IMR-90 (cell line): Measurements from ENCODE around the gene BCAR1. TPM values are rescaled to one million over a fixed set of nuclear protein-coding genes. Genes with fewer than 3 reads are reported as not detected.

Source experiments
- ATAC-seq: fragments of 200-7000 bp; cut with Tn5 transposase; 2 replicates; pipeline ENCODE4 v1.9.1; 2020; ENCODE audit warnings: low read depth, mild to moderate bottlenecking, moderate library complexity
- BruUV-seq: library from RNA; stranded (reverse); fragments of 400-500 nt; replicated peaks from 2 replicates; lab custom pipeline; 2021; lab: Mats Ljungman, UMichigan
- CTCF ChIA-PET: fragments of 300-600 bp; formaldehyde crosslinking; extraction: SDS; loops from one replicate; lab custom pipeline; 2021; ENCODE audit warnings: antibody characterized with exemption; lab: Yijun Ruan, JAX
- POLR2A ChIA-PET: fragments of 300-600 bp; sonication (Branson Sonifier 250); formaldehyde crosslinking; loops from one replicate; lab custom pipeline; 2022; ENCODE audit warnings: antibody characterized with exemption; ENCODE audit not compliant: unreplicated experiment; lab: Charles Lee
- DNase-seq: peaks from one replicate; pipeline ENCODE4 v3.0.0; 2013
- H2AFZ ChIP-seq: replicated peaks from 2 replicates; pipeline ENCODE3; 2013; ENCODE audit warnings: low read length, mild to moderate bottlenecking; ENCODE audit not compliant: poor library complexity
- H2AK5ac ChIP-seq: 2 replicates; pipeline ENCODE4 v1.6.1; 2013; ENCODE audit warnings: low read depth, low read length, inconsistent platforms
- H2AK9ac ChIP-seq: replicated peaks from 2 replicates; pipeline ENCODE3; 2013; ENCODE audit warnings: mild to moderate bottlenecking, low read depth, low read length, moderate library complexity; ENCODE audit not compliant: poor library complexity
- H2BK120ac ChIP-seq: 2 replicates; pipeline ENCODE4 v1.6.1; 2013; ENCODE audit warnings: low read depth, low read length, inconsistent platforms
- H2BK15ac ChIP-seq: 3 replicates; pipeline ENCODE4 v1.6.1; 2013; ENCODE audit warnings: low read depth, low read length, inconsistent platforms
- H2BK20ac ChIP-seq: 2 replicates; pipeline ENCODE4 v1.6.1; 2013; ENCODE audit warnings: low read depth, mild to moderate bottlenecking, inconsistent platforms, low read length, moderate library complexity
- H2BK5ac ChIP-seq: 2 replicates; pipeline ENCODE4 v1.6.1; 2013; ENCODE audit warnings: mild to moderate bottlenecking, low read depth, low read length, inconsistent platforms; ENCODE audit not compliant: poor library complexity, severe bottlenecking
- H3K14ac ChIP-seq: replicated peaks from 2 replicates; pipeline ENCODE4 v1.6.1; 2013; ENCODE audit warnings: low read depth, low read length, inconsistent platforms
- H3K18ac ChIP-seq: 2 replicates; pipeline ENCODE4 v1.6.1; 2013; ENCODE audit warnings: low read depth, low read length, control low read depth
- H3K23ac ChIP-seq: 2 replicates; pipeline ENCODE4 v1.6.1; 2013; ENCODE audit warnings: low read depth, low read length, inconsistent platforms
- H3K27ac ChIP-seq: 2 replicates; pipeline ENCODE4 v1.5.1; 2013; ENCODE audit warnings: mild to moderate bottlenecking, control low read depth, low read length; ENCODE audit not compliant: insufficient read depth
- H3K27me3 ChIP-seq: 2 replicates; pipeline ENCODE4 v1.6.1; 2013; ENCODE audit warnings: low read length; ENCODE audit not compliant: control insufficient read depth, insufficient read depth
- H3K36me3 ChIP-seq: 2 replicates; pipeline ENCODE4 v1.6.1; 2013; ENCODE audit warnings: low read length, mixed read lengths; ENCODE audit not compliant: control insufficient read depth, insufficient read depth
- H3K4ac ChIP-seq: 2 replicates; pipeline ENCODE4 v1.6.1; 2013; ENCODE audit warnings: low read depth, low read length, inconsistent platforms
- H3K4me1 ChIP-seq: 2 replicates; pipeline ENCODE4 v1.6.1; 2013; ENCODE audit warnings: low read length, mixed read lengths; ENCODE audit not compliant: control insufficient read depth, insufficient read depth
- H3K4me2 ChIP-seq: 2 replicates; pipeline ENCODE4 v1.6.1; 2013; ENCODE audit warnings: low read depth, mild to moderate bottlenecking, control low read depth, low read length, moderate library complexity
- H3K4me3 ChIP-seq: 2 replicates; pipeline ENCODE4 v1.5.1; 2013; ENCODE audit warnings: low read depth, mild to moderate bottlenecking, control low read depth, low read length, moderate library complexity; ENCODE audit not compliant: insufficient read depth
- H3K56ac ChIP-seq: 2 replicates; pipeline ENCODE4 v1.6.1; 2013; ENCODE audit warnings: low read length, inconsistent platforms; ENCODE audit not compliant: insufficient read depth; ENCODE audit errors: extremely low read depth
- H3K79me1 ChIP-seq, 2 experiments: 2 replicates each; pipeline ENCODE4 v1.6.1; 2013; ENCODE audit warnings: low read length in 2 of 2, inconsistent platforms in 1 of 2, low read depth in 1 of 2
- H3K9ac ChIP-seq: 2 replicates; pipeline ENCODE4 v1.6.1; 2013; ENCODE audit warnings: low read depth, low read length, control low read depth
- H3K9me1 ChIP-seq: 2 replicates; pipeline ENCODE4 v1.6.1; 2013; ENCODE audit warnings: low read length, inconsistent platforms; ENCODE audit not compliant: insufficient read depth
- H3K9me3 ChIP-seq: 2 replicates; pipeline ENCODE4 v1.6.1; 2013; ENCODE audit warnings: low read length; ENCODE audit not compliant: control insufficient read depth, insufficient read depth
- H4K20me1 ChIP-seq: 2 replicates; pipeline ENCODE4 v1.6.1; 2013; ENCODE audit warnings: low read length, inconsistent platforms; ENCODE audit not compliant: insufficient read depth
- H4K5ac ChIP-seq: 2 replicates; pipeline ENCODE4 v1.6.1; 2013; ENCODE audit warnings: mild to moderate bottlenecking, low read depth, low read length, control low read depth
- H4K8ac ChIP-seq, 2 experiments: 2 replicates each; pipeline ENCODE4 v1.6.1; 2013; ENCODE audit warnings: low read depth in 2 of 2, low read length in 2 of 2, control low read depth in 1 of 2, inconsistent platforms in 1 of 2
- H4K91ac ChIP-seq: 2 replicates; pipeline ENCODE4 v1.6.1; 2013; ENCODE audit warnings: low read depth, low read length, inconsistent platforms; ENCODE audit not compliant: insufficient read depth
- BHLHE40 ChIP-seq: fragments of 150-350 bp; IDR thresholded peaks from 2 replicates; pipeline ENCODE4 v1.6.1; 2016; ENCODE audit warnings: mild to moderate bottlenecking, low read depth, low read length
- CEBPB ChIP-seq: IDR thresholded peaks from 2 replicates; pipeline ENCODE4 v1.6.1; 2012; ENCODE audit warnings: low read depth, low read length, improper control_type of control experiment
- CHD1 ChIP-seq: IDR thresholded peaks from 2 replicates; pipeline ENCODE4 v1.6.1; 2012; ENCODE audit warnings: low read depth, low read length, improper control_type of control experiment
- FOS ChIP-seq: fragments of 150-350 bp; IDR thresholded peaks from 2 replicates; pipeline ENCODE4 v1.6.1; 2016; ENCODE audit warnings: low read depth, low read length
- MAFK ChIP-seq: IDR thresholded peaks from 2 replicates; pipeline ENCODE4 v1.6.1; 2012; ENCODE audit warnings: low read depth, low read length, improper control_type of control experiment
- MAZ ChIP-seq: IDR thresholded peaks from 2 replicates; pipeline ENCODE4 v1.6.1; 2012; ENCODE audit warnings: low read depth, mild to moderate bottlenecking, low read length, improper control_type of control experiment, moderate library complexity, borderline replicate concordance
- POLR2A ChIP-seq: IDR thresholded peaks from 2 replicates; pipeline ENCODE4 v1.6.1; 2012; ENCODE audit warnings: mild to moderate bottlenecking, low read depth, low read length
- RAD21 ChIP-seq: IDR thresholded peaks from 2 replicates; pipeline ENCODE4 v1.6.1; 2012; ENCODE audit warnings: low read length, improper control_type of control experiment
- RCOR1 ChIP-seq: IDR thresholded peaks from 2 replicates; pipeline ENCODE4 v1.6.1; 2012; ENCODE audit warnings: mild to moderate bottlenecking, low read length, improper control_type of control experiment; ENCODE audit not compliant: insufficient replicate concordance
- RFX5 ChIP-seq: IDR thresholded peaks from 2 replicates; pipeline ENCODE4 v1.8.0; 2012; ENCODE audit warnings: low read depth, mild to moderate bottlenecking, low read length, moderate library complexity
- SMC3 ChIP-seq: fragments of 150-350 bp; IDR thresholded peaks from 2 replicates; pipeline ENCODE4 v1.6.1; 2016; ENCODE audit warnings: low read depth, mild to moderate bottlenecking, antibody characterized with exemption, low read length, moderate library complexity
- WGBS, 2 experiments: methylation state at CpG; one replicate each; pipeline versions ENCODE4 v1.1.5 to v1.1.7; 2013; ENCODE audit warnings: missing lambda C conversion rate in 2 of 2; ENCODE audit not compliant: insufficient read length in 1 of 2; ENCODE audit errors: extremely low coverage in 2 of 2; 5-methylcytosine and 5-hydroxymethylcytosine counted together
- dilution Hi-C: fragments of 300-500 bp; cut with HindIII; formaldehyde crosslinking; loops from one replicate; pipeline ENCODE4 v1.14.3; 2018; ENCODE audit warnings: low sequenced_read_pairs; ENCODE audit not compliant: unreplicated experiment
- in situ Hi-C: fragments of 300-500 bp; cut with MboI; formaldehyde crosslinking; loops from 3 replicates; pipeline ENCODE4 v1.14.3; 2019; ENCODE audit warnings: low sequenced_read_pairs, inconsistent platforms, mixed read lengths
- intact Hi-C: fragments of 100-400 bp; cut with micrococcal nuclease; formaldehyde crosslinking; loops from 2 replicates; pipeline ENCODE4 v1.10.0; 2022
- polyA plus RNA-seq, 3 experiments: library from polyadenylated mRNA; depleted of rRNA; stranded (reverse); fragments of >200 nt; gene quantifications; 2 replicates each; pipeline ENCODE4 v1.2.3, GENCODE V29; 2012; ENCODE audit warnings: low replicate concordance in 1 of 3
- total RNA-seq: library from RNA; depleted of rRNA; stranded (reverse); fragments of >200 nt; gene quantifications from 2 replicates; pipeline ENCODE4 v1.2.3, GENCODE V29; 2012
- TF ChIP-seq, protein P1 (sequence below): fragments of 150-350 bp; IDR thresholded peaks from 2 replicates; pipeline ENCODE4 v1.6.1; 2016; ENCODE audit warnings: low read depth, mild to moderate bottlenecking, low read length, moderate library complexity, borderline replicate concordance
- TF ChIP-seq, protein P2 (sequence below): fragments of 150-350 bp; IDR thresholded peaks from 2 replicates; pipeline ENCODE4 v1.6.1; 2017; ENCODE audit warnings: mild to moderate bottlenecking, antibody characterized with exemption, low read length, low read depth
- TF ChIP-seq, protein P3 (sequence below): conservative IDR thresholded peaks from 2 replicates; pipeline ENCODE4 v1.5.1; 2012; ENCODE audit warnings: mild to moderate bottlenecking, low read depth, low read length, improper control_type of control experiment

The BCAR1 gene
- total and polyA plus RNA-seq, 2 of the 4 experiments (the other 2 are of a cell fraction): 18.1 to 99.4 TPM

DNA sequence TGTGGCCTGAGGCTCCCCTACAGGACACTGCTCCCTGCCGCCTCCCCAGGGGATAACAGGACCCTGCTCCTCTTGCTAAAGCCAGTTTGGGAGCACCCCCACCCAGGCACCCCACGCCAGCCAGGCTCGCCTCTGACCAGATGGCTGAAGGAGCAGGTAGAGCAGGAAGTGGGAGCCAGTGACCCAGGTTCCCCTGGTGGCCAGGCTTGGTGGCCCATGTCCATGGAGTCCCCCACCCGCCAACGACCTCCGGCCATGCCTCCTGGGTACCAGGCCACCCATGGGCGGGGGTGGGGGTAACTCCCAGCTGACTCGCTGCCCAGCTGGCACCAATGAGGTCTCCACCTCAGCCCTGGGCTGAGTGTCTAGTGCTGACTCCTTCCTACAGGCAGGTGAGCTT is 10.0 kb downstream of the BCAR1 start:
- no peak overlapping the region for H3K9ac ChIP-seq
- H2BK20ac ChIP-seq: no peak overlapping the region
- no peak overlapping the region for H3K14ac ChIP-seq
- ATAC-seq (no peak), DNase-seq (no peak)
- H4K91ac ChIP-seq: no peak overlapping the region
- no peak overlapping the region for H2AK9ac ChIP-seq
- no peak overlapping the region for H2AFZ ChIP-seq
- peaks cover 8 to 55% of the 10 kb centered on the region in 2 experiments; a peak in 3 of 4 replicates for H3K79me1 ChIP-seq
- no peaks in the 10 kb centered on the region for H3K27me3 ChIP-seq
- peaks cover 79% of the 10 kb centered on the region for H4K20me1 ChIP-seq
- intact Hi-C loops: no loop called here
- no peak overlapping the region for H3K4ac ChIP-seq
- TF ChIP-seq CHD1: no peak
- TF ChIP-seq, protein P1, sequence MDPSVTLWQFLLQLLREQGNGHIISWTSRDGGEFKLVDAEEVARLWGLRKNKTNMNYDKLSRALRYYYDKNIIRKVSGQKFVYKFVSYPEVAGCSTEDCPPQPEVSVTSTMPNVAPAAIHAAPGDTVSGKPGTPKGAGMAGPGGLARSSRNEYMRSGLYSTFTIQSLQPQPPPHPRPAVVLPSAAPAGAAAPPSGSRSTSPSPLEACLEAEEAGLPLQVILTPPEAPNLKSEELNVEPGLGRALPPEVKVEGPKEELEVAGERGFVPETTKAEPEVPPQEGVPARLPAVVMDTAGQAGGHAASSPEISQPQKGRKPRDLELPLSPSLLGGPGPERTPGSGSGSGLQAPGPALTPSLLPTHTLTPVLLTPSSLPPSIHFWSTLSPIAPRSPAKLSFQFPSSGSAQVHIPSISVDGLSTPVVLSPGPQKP: no peak
- TF ChIP-seq, protein P2, sequence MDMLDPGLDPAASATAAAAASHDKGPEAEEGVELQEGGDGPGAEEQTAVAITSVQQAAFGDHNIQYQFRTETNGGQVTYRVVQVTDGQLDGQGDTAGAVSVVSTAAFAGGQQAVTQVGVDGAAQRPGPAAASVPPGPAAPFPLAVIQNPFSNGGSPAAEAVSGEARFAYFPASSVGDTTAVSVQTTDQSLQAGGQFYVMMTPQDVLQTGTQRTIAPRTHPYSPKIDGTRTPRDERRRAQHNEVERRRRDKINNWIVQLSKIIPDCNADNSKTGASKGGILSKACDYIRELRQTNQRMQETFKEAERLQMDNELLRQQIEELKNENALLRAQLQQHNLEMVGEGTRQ: no peak
- TF ChIP-seq RCOR1: no peak
- TF ChIP-seq BHLHE40: no peak
- no peak for TF ChIP-seq MAFK
- no peak for TF ChIP-seq RFX5
- TF ChIP-seq, protein P3, sequence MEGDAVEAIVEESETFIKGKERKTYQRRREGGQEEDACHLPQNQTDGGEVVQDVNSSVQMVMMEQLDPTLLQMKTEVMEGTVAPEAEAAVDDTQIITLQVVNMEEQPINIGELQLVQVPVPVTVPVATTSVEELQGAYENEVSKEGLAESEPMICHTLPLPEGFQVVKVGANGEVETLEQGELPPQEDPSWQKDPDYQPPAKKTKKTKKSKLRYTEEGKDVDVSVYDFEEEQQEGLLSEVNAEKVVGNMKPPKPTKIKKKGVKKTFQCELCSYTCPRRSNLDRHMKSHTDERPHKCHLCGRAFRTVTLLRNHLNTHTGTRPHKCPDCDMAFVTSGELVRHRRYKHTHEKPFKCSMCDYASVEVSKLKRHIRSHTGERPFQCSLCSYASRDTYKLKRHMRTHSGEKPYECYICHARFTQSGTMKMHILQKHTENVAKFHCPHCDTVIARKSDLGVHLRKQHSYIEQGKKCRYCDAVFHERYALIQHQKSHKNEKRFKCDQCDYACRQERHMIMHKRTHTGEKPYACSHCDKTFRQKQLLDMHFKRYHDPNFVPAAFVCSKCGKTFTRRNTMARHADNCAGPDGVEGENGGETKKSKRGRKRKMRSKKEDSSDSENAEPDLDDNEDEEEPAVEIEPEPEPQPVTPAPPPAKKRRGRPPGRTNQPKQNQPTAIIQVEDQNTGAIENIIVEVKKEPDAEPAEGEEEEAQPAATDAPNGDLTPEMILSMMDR: no peak
- TF ChIP-seq POLR2A: no peak
- no peak for TF ChIP-seq FOS
- no peak for TF ChIP-seq SMC3
- no peak for TF ChIP-seq RAD21
- TF ChIP-seq MAZ: no peak
- no peak for TF ChIP-seq CEBPB
- dilution Hi-C loops: no loop called here
- H2AK5ac ChIP-seq: 0 out of 2 replicates have a peak overlapping the region, but pooled peaks have one; percentile 23
- ChIA-PET CTCF (no interaction called here), POLR2A (no interaction called here)
- H2BK120ac ChIP-seq: no peak overlapping the region
- peaks cover 45% of the 10 kb centered on the region for H3K36me3 ChIP-seq
- H3K27ac ChIP-seq: peak overlapping the region; percentile 10; the same call in 1 of the 2 replicates
- no peak overlapping the region for H3K56ac ChIP-seq
- H3K9me1 ChIP-seq: peaks cover 20% of the 10 kb centered on the region
- H3K4me1 ChIP-seq: peaks cover 47% of the 10 kb centered on the region
- no peak overlapping the region; a peak in 1 of 4 replicates for H4K8ac ChIP-seq
- in situ Hi-C loops: no loop called here
- WGBS, 2 experiments: no CpG with 5 or more reads among the region's 8 CpGs
- H3K4me3 ChIP-seq: no peak overlapping the region
- no peak overlapping the region for H3K18ac ChIP-seq
- no peak overlapping the region for H2BK5ac ChIP-seq
- H2BK15ac ChIP-seq: no peak overlapping the region
- no peaks in the 10 kb centered on the region for H3K9me3 ChIP-seq
- BruUV-seq: no TSS peak
- H3K23ac ChIP-seq: no peak overlapping the region
- no peak overlapping the region for H4K5ac ChIP-seq
- no peak overlapping the region for H3K4me2 ChIP-seq
